IMR-90 (cell line): Measurements from ENCODE around the gene PITPNB. TPM values are rescaled to one million over a fixed set of nuclear protein-coding genes. Genes with fewer than 3 reads are reported as not detected.

Source experiments
- ATAC-seq: fragments of 200-7000 bp; cut with Tn5 transposase; 2 replicates; pipeline ENCODE4 v1.9.1; 2020; ENCODE audit warnings: low read depth, mild to moderate bottlenecking, moderate library complexity
- BruUV-seq: library from RNA; stranded (reverse); fragments of 400-500 nt; replicated peaks from 2 replicates; lab custom pipeline; 2021; lab: Mats Ljungman, UMichigan
- CTCF ChIA-PET: fragments of 300-600 bp; formaldehyde crosslinking; extraction: SDS; loops from one replicate; lab custom pipeline; 2021; ENCODE audit warnings: antibody characterized with exemption; lab: Yijun Ruan, JAX
- POLR2A ChIA-PET: fragments of 300-600 bp; sonication (Branson Sonifier 250); formaldehyde crosslinking; loops from one replicate; lab custom pipeline; 2022; ENCODE audit warnings: antibody characterized with exemption; ENCODE audit not compliant: unreplicated experiment; lab: Charles Lee
- DNase-seq: peaks from one replicate; pipeline ENCODE4 v3.0.0; 2013
- H2AFZ ChIP-seq: replicated peaks from 2 replicates; pipeline ENCODE3; 2013; ENCODE audit warnings: low read length, mild to moderate bottlenecking; ENCODE audit not compliant: poor library complexity
- H2AK5ac ChIP-seq: 2 replicates; pipeline ENCODE4 v1.6.1; 2013; ENCODE audit warnings: low read depth, low read length, inconsistent platforms
- H2AK9ac ChIP-seq: replicated peaks from 2 replicates; pipeline ENCODE3; 2013; ENCODE audit warnings: mild to moderate bottlenecking, low read depth, low read length, moderate library complexity; ENCODE audit not compliant: poor library complexity
- H2BK120ac ChIP-seq: 2 replicates; pipeline ENCODE4 v1.6.1; 2013; ENCODE audit warnings: low read depth, low read length, inconsistent platforms
- H2BK15ac ChIP-seq: 3 replicates; pipeline ENCODE4 v1.6.1; 2013; ENCODE audit warnings: low read depth, low read length, inconsistent platforms
- H2BK20ac ChIP-seq: 2 replicates; pipeline ENCODE4 v1.6.1; 2013; ENCODE audit warnings: low read depth, mild to moderate bottlenecking, inconsistent platforms, low read length, moderate library complexity
- H2BK5ac ChIP-seq: 2 replicates; pipeline ENCODE4 v1.6.1; 2013; ENCODE audit warnings: mild to moderate bottlenecking, low read depth, low read length, inconsistent platforms; ENCODE audit not compliant: poor library complexity, severe bottlenecking
- H3K14ac ChIP-seq: replicated peaks from 2 replicates; pipeline ENCODE4 v1.6.1; 2013; ENCODE audit warnings: low read depth, low read length, inconsistent platforms
- H3K18ac ChIP-seq: 2 replicates; pipeline ENCODE4 v1.6.1; 2013; ENCODE audit warnings: low read depth, low read length, control low read depth
- H3K23ac ChIP-seq: 2 replicates; pipeline ENCODE4 v1.6.1; 2013; ENCODE audit warnings: low read depth, low read length, inconsistent platforms
- H3K27ac ChIP-seq: 2 replicates; pipeline ENCODE4 v1.5.1; 2013; ENCODE audit warnings: mild to moderate bottlenecking, control low read depth, low read length; ENCODE audit not compliant: insufficient read depth
- H3K27me3 ChIP-seq: 2 replicates; pipeline ENCODE4 v1.6.1; 2013; ENCODE audit warnings: low read length; ENCODE audit not compliant: control insufficient read depth, insufficient read depth
- H3K36me3 ChIP-seq: 2 replicates; pipeline ENCODE4 v1.6.1; 2013; ENCODE audit warnings: low read length, mixed read lengths; ENCODE audit not compliant: control insufficient read depth, insufficient read depth
- H3K4ac ChIP-seq: 2 replicates; pipeline ENCODE4 v1.6.1; 2013; ENCODE audit warnings: low read depth, low read length, inconsistent platforms
- H3K4me1 ChIP-seq: 2 replicates; pipeline ENCODE4 v1.6.1; 2013; ENCODE audit warnings: low read length, mixed read lengths; ENCODE audit not compliant: control insufficient read depth, insufficient read depth
- H3K4me2 ChIP-seq: 2 replicates; pipeline ENCODE4 v1.6.1; 2013; ENCODE audit warnings: low read depth, mild to moderate bottlenecking, control low read depth, low read length, moderate library complexity
- H3K4me3 ChIP-seq: 2 replicates; pipeline ENCODE4 v1.5.1; 2013; ENCODE audit warnings: low read depth, mild to moderate bottlenecking, control low read depth, low read length, moderate library complexity; ENCODE audit not compliant: insufficient read depth
- H3K56ac ChIP-seq: 2 replicates; pipeline ENCODE4 v1.6.1; 2013; ENCODE audit warnings: low read length, inconsistent platforms; ENCODE audit not compliant: insufficient read depth; ENCODE audit errors: extremely low read depth
- H3K79me1 ChIP-seq, 2 experiments: 2 replicates each; pipeline ENCODE4 v1.6.1; 2013; ENCODE audit warnings: low read length in 2 of 2, inconsistent platforms in 1 of 2, low read depth in 1 of 2
- H3K9ac ChIP-seq: 2 replicates; pipeline ENCODE4 v1.6.1; 2013; ENCODE audit warnings: low read depth, low read length, control low read depth
- H3K9me1 ChIP-seq: 2 replicates; pipeline ENCODE4 v1.6.1; 2013; ENCODE audit warnings: low read length, inconsistent platforms; ENCODE audit not compliant: insufficient read depth
- H3K9me3 ChIP-seq: 2 replicates; pipeline ENCODE4 v1.6.1; 2013; ENCODE audit warnings: low read length; ENCODE audit not compliant: control insufficient read depth, insufficient read depth
- H4K20me1 ChIP-seq: 2 replicates; pipeline ENCODE4 v1.6.1; 2013; ENCODE audit warnings: low read length, inconsistent platforms; ENCODE audit not compliant: insufficient read depth
- H4K5ac ChIP-seq: 2 replicates; pipeline ENCODE4 v1.6.1; 2013; ENCODE audit warnings: mild to moderate bottlenecking, low read depth, low read length, control low read depth
- H4K8ac ChIP-seq, 2 experiments: 2 replicates each; pipeline ENCODE4 v1.6.1; 2013; ENCODE audit warnings: low read depth in 2 of 2, low read length in 2 of 2, control low read depth in 1 of 2, inconsistent platforms in 1 of 2
- H4K91ac ChIP-seq: 2 replicates; pipeline ENCODE4 v1.6.1; 2013; ENCODE audit warnings: low read depth, low read length, inconsistent platforms; ENCODE audit not compliant: insufficient read depth
- CEBPB ChIP-seq: IDR thresholded peaks from 2 replicates; pipeline ENCODE4 v1.6.1; 2012; ENCODE audit warnings: low read depth, low read length, improper control_type of control experiment
- CHD1 ChIP-seq: IDR thresholded peaks from 2 replicates; pipeline ENCODE4 v1.6.1; 2012; ENCODE audit warnings: low read depth, low read length, improper control_type of control experiment
- FOS ChIP-seq: fragments of 150-350 bp; IDR thresholded peaks from 2 replicates; pipeline ENCODE4 v1.6.1; 2016; ENCODE audit warnings: low read depth, low read length
- MAFK ChIP-seq: IDR thresholded peaks from 2 replicates; pipeline ENCODE4 v1.6.1; 2012; ENCODE audit warnings: low read depth, low read length, improper control_type of control experiment
- NFE2L2 ChIP-seq: fragments of 150-350 bp; IDR thresholded peaks from 2 replicates; pipeline ENCODE4 v1.6.1; 2016; ENCODE audit warnings: low read depth, mild to moderate bottlenecking, low read length
- RCOR1 ChIP-seq: IDR thresholded peaks from 2 replicates; pipeline ENCODE4 v1.6.1; 2012; ENCODE audit warnings: mild to moderate bottlenecking, low read length, improper control_type of control experiment; ENCODE audit not compliant: insufficient replicate concordance
- RFX5 ChIP-seq: IDR thresholded peaks from 2 replicates; pipeline ENCODE4 v1.8.0; 2012; ENCODE audit warnings: low read depth, mild to moderate bottlenecking, low read length, moderate library complexity
- WGBS, 2 experiments: methylation state at CpG; one replicate each; pipeline versions ENCODE4 v1.1.5 to v1.1.7; 2013; ENCODE audit warnings: missing lambda C conversion rate in 2 of 2; ENCODE audit not compliant: insufficient read length in 1 of 2; ENCODE audit errors: extremely low coverage in 2 of 2; 5-methylcytosine and 5-hydroxymethylcytosine counted together
- dilution Hi-C: fragments of 300-500 bp; cut with HindIII; formaldehyde crosslinking; loops from one replicate; pipeline ENCODE4 v1.14.3; 2018; ENCODE audit warnings: low sequenced_read_pairs; ENCODE audit not compliant: unreplicated experiment
- in situ Hi-C: fragments of 300-500 bp; cut with MboI; formaldehyde crosslinking; loops from 3 replicates; pipeline ENCODE4 v1.14.3; 2019; ENCODE audit warnings: low sequenced_read_pairs, inconsistent platforms, mixed read lengths
- intact Hi-C: fragments of 100-400 bp; cut with micrococcal nuclease; formaldehyde crosslinking; loops from 2 replicates; pipeline ENCODE4 v1.10.0; 2022
- polyA plus RNA-seq, 3 experiments: library from polyadenylated mRNA; depleted of rRNA; stranded (reverse); fragments of >200 nt; gene quantifications; 2 replicates each; pipeline ENCODE4 v1.2.3, GENCODE V29; 2012; ENCODE audit warnings: low replicate concordance in 1 of 3
- total RNA-seq: library from RNA; depleted of rRNA; stranded (reverse); fragments of >200 nt; gene quantifications from 2 replicates; pipeline ENCODE4 v1.2.3, GENCODE V29; 2012
- TF ChIP-seq, protein P1 (sequence below): fragments of 150-350 bp; IDR thresholded peaks from 2 replicates; pipeline ENCODE4 v1.6.1; 2017; ENCODE audit warnings: mild to moderate bottlenecking, antibody characterized with exemption, low read length, low read depth

PITPNB gene
- total and polyA plus RNA-seq, 2 of the 4 experiments (the other 2 are of a cell fraction), result 19.7 to 54.5 TPM

DNA sequence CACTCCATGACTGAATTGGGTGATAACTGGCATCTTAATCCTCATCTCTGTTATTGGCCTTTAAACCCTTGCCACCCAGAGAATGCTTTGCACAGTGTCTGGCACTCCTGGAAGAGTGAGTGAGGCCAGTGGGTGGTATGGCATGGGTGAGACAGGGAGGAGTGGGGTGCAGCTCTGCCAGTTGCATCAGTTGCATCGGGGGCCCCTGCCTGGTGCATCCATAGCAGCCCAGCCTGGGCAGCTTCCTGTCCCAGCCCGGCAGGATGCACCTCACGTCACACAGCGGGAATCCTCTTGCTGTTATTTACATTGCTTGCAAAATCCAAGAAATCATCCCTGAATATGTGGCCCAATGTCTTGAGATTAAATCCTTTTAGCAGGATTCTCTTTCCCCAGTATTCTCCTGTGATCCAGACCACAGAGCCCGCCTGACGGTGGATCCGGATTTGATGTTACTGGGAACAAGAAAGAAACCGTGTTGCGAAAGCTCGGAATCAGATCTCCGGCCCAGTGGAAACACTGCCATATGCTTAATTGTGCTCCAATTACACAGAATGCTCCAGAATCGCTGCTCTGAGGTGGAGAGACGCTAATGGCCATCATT is 79.9 kb downstream of the PITPNB start:
- Histone ChIP-seq H4K91ac (no peak overlapping the region), H2AFZ (no peak overlapping the region), H4K20me1 (no peaks in the 10 kb centered on the region), H3K27ac (no peak overlapping the region), H3K4ac (no peak overlapping the region), H3K4me1 (peaks cover 12% of the 10 kb centered on the region), H2BK15ac (no peak overlapping the region), H2BK5ac (no peak overlapping the region), H3K27me3 (no peaks in the 10 kb centered on the region), H3K4me3 (no peak overlapping the region), H2AK5ac (no peak overlapping the region), H2AK9ac (no peak overlapping the region), H3K9ac (no peak overlapping the region), H4K5ac (no peak overlapping the region), H3K9me1 (peaks cover 8% of the 10 kb centered on the region), H3K79me1 (no peaks in the 10 kb centered on the region; a peak in 1 of 4 replicates), H3K56ac (no peak overlapping the region), H3K9me3 (peaks cover 3% of the 10 kb centered on the region; the same call in 1 of the 2 replicates), H3K14ac (no peak overlapping the region), H3K36me3 (no peaks in the 10 kb centered on the region; the same call in 1 of the 2 replicates), H3K23ac (no peak overlapping the region), H2BK20ac (no peak overlapping the region), H4K8ac (no peak overlapping the region), H3K18ac (no peak overlapping the region), H2BK120ac (no peak overlapping the region), H3K4me2 (no peak overlapping the region)
- BruUV-seq, result no TSS peak
- dilution Hi-C loops (no loop called here), in situ Hi-C loops (no loop called here), intact Hi-C loops (no loop called here)
- DNase-seq (no peak), ATAC-seq (no peak)
- ChIA-PET CTCF (no interaction called here), POLR2A (no interaction called here)
- TF ChIP-seq RCOR1 (no peak), FOS (no peak), MAFK (no peak), RFX5 (no peak), NFE2L2 (no peak), CHD1 (no peak), CEBPB (no peak)
- TF ChIP-seq, protein P1, sequence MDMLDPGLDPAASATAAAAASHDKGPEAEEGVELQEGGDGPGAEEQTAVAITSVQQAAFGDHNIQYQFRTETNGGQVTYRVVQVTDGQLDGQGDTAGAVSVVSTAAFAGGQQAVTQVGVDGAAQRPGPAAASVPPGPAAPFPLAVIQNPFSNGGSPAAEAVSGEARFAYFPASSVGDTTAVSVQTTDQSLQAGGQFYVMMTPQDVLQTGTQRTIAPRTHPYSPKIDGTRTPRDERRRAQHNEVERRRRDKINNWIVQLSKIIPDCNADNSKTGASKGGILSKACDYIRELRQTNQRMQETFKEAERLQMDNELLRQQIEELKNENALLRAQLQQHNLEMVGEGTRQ, result no peak
- 65% methylated on average over 3 of the region's 13 CpGs; no CpG with 5 or more reads in 1 of the 2 experiments for WGBS, 2 experiments
